A549 (cell line): Measurements from ENCODE around the gene ENGASE. TPM values are rescaled to one million over a fixed set of nuclear protein-coding genes. Genes with fewer than 3 reads are reported as not detected.

Source experiments
- ATAC-seq, 2 experiments: fragments of 200-7000 bp in 1 of 2; fragments of >200 bp in 1 of 2; cut with Nextera tagmentation in 1 of 2; cut with Tn5 transposase in 1 of 2; 3 replicates each; pipeline versions ENCODE4 v1.8.0 to v1.9.1; 2018 to 2020; ENCODE audit warnings: mild to moderate bottlenecking in 1 of 2, moderate library complexity in 1 of 2
- CTCF ChIA-PET: fragments of 300-600 bp; sonication (Branson Sonifier 250); formaldehyde crosslinking; extraction: SDS; loops from one replicate; lab custom pipeline; 2021; ENCODE audit warnings: antibody characterized with exemption, inconsistent platforms; lab: Yijun Ruan, JAX
- POLR2A ChIA-PET: fragments of 350-600 bp; formaldehyde crosslinking; extraction: SDS; loops from one replicate; lab custom pipeline; 2021; ENCODE audit warnings: antibody characterized with exemption, inconsistent platforms; lab: Yijun Ruan, JAX
- DNase-seq, 2 experiments: peaks; one replicate each; pipeline versions ENCODE4 v3.0.0 to v3.0.0-alpha.2; 2011 to 2016; ENCODE audit warnings: low read depth in 1 of 2, low spot score in 1 of 2
- FAIRE-seq: peaks from 2 replicates; lab custom pipeline; 2011; peaks lifted over from hg19 to GRCh38; lab: Jason Lieb, UNC
- H3K27ac ChIP-seq, 2 experiments: fragments of >200 bp; sonication (Bioruptor Twin); formaldehyde crosslinking; 3 replicates each; pipeline ENCODE4 v1.5.1; 2016 to 2017
- H3K4me1 ChIP-seq: fragments of >200 bp; sonication (Bioruptor Twin); formaldehyde crosslinking; 3 replicates; pipeline ENCODE4 v1.6.1; 2016
- H3K4me2 ChIP-seq: fragments of >200 bp; sonication (Bioruptor Twin); formaldehyde crosslinking; 3 replicates; pipeline ENCODE4 v1.6.1; 2016
- H3K4me3 ChIP-seq: fragments of >200 bp; sonication (Bioruptor Twin); formaldehyde crosslinking; 3 replicates; pipeline ENCODE4 v1.5.1; 2016
- H3K9me3 ChIP-seq: fragments of >200 bp; sonication (Bioruptor Twin); formaldehyde crosslinking; 3 replicates; pipeline ENCODE4 v1.6.1; 2016
- ATOH8 ChIP-seq: fragments of 250-450 bp; sonication (Bioruptor Pico); IDR thresholded peaks from 2 replicates; pipeline ENCODE4 v1.5.0; 2020; ENCODE audit warnings: low read depth, mild to moderate bottlenecking, moderate library complexity
- BHLHE40 ChIP-seq: IDR thresholded peaks from 2 replicates; pipeline ENCODE4 v1.6.1; 2012; ENCODE audit warnings: low read depth, low read length, inconsistent platforms
- CBX2 ChIP-seq: fragments of 200-600 bp; sonication (generic); IDR thresholded peaks from 2 replicates; pipeline ENCODE4 v1.6.1; 2016; ENCODE audit warnings: low read depth, mild to moderate bottlenecking, borderline replicate concordance
- JUNB ChIP-seq: fragments of >200 bp; sonication (Bioruptor Twin); formaldehyde crosslinking; IDR thresholded peaks from 2 replicates; pipeline ENCODE4 v1.6.1; 2016
- KDM5A ChIP-seq: fragments of 200-600 bp; sonication (generic); IDR thresholded peaks from 2 replicates; pipeline ENCODE4 v1.6.1; 2016; ENCODE audit warnings: antibody characterized with exemption, mild to moderate bottlenecking
- MYC ChIP-seq: IDR thresholded peaks from 2 replicates; pipeline ENCODE4 v1.6.1; 2012; ENCODE audit warnings: mild to moderate bottlenecking, inconsistent platforms, low read length, improper control_type of control experiment, borderline replicate concordance
- NFE2L2 ChIP-seq: fragments of 150-350 bp; conservative IDR thresholded peaks from 2 replicates; pipeline ENCODE4 v1.6.1; 2014; ENCODE audit warnings: low read length
- POLR2AphosphoS2 ChIP-seq: conservative IDR thresholded peaks from 2 replicates; pipeline ENCODE4 v1.6.1; 2012; ENCODE audit warnings: low read length, improper control_type of control experiment, inconsistent platforms
- REST ChIP-seq: fragments of 200-600 bp; sonication (generic); IDR thresholded peaks from 2 replicates; pipeline ENCODE4 v1.6.1; 2016; ENCODE audit warnings: antibody characterized with exemption, mild to moderate bottlenecking, moderate library complexity
- TFCP2L1 ChIP-seq: fragments of 250-450 bp; sonication (Bioruptor Pico); IDR thresholded peaks from 2 replicates; pipeline ENCODE4 v1.5.0; 2021; ENCODE audit warnings: mild to moderate bottlenecking
- ZSCAN20 ChIP-seq: fragments of 250-450 bp; sonication (Bioruptor Pico); IDR thresholded peaks from 2 replicates; pipeline ENCODE4 v1.8.0; 2022; ENCODE audit warnings: mild to moderate bottlenecking, moderate library complexity
- WGBS: methylation state at CpG from one replicate; pipeline ENCODE4 v1.1.6; 2017; ENCODE audit errors: missing lambda C conversion rate; 5-methylcytosine and 5-hydroxymethylcytosine counted together
- polyA plus RNA-seq, 4 experiments: library from polyadenylated mRNA; depleted of rRNA in 3 of 4; stranded (reverse); fragments of >200 nt; fragmentation: RNase III in 1 of 4; extraction: RNeasy Plus Mini Kit Qiagen cat#74134 plus additional on column Dnase treatment in 1 of 4; gene quantifications; 2 replicates in 3 of 4; 3 replicates in 1 of 4; pipeline ENCODE4 v1.2.3, GENCODE V29; 2011 to 2017

ENGASE gene
- polyA plus RNA-seq, 2 of the 4 experiments (the other 2 are of a cell fraction): 13.4 to 41.7 TPM

- no peak for TF ChIP-seq REST
- no peak for TF ChIP-seq NFE2L2
- no peak for TF ChIP-seq CBX2
- TF ChIP-seq ATOH8 (CRISPR knock-in tag): no peak
- no peak for TF ChIP-seq ZSCAN20 (CRISPR knock-in tag)
- peak; percentile 57; the same call in 1 of the 2 replicates for TF ChIP-seq MYC
- TF ChIP-seq POLR2AphosphoS2: no peak
These were observed 48.0 kb upstream of the ENGASE start (continued) for GRCh38 chr17:79026376-79027273.

- no peak for FAIRE-seq
- Histone ChIP-seq H3K4me1 (peaks cover 51% of the 10 kb centered on the region), H3K4me3 (peak overlapping the region; percentile 5; the same call in 1 of the 3 replicates), H3K9me3 (no peaks in the 10 kb centered on the region), H3K4me2 (peak overlapping the region; percentile 88), H3K27ac (peak overlapping the region; percentile 78 to 88)
- POLR2A ChIA-PET: interaction anchor here (1.4 to 3.5 kb wide), 5 partner anchors 9 to 93 kb away, joined by 3 to 34 read pairs (median 7); partner anchors contain the start of gene CANT1
- 67% methylated on average over 10 of the region's 10 CpGs for WGBS
- no peak for DNase-seq
- no peak for TF ChIP-seq JUNB
- CTCF ChIA-PET: interaction anchor here (0.5 to 18.2 kb wide), 17 partner anchors 11 to 369 kb away, joined by 3 to 376 read pairs (median 4); partner anchors contain the start of gene CANT1
- ATAC-seq: peak in 1 of 2 experiments; percentile 6; a peak in 3 of 6 replicates
These were observed 47.2 kb upstream of the ENGASE start for GRCh38 chr17:79027274-79027924.

- ATAC-seq (peak in 1 of 2 experiments; percentile 4; a peak in 3 of 6 replicates), DNase-seq (no peak), FAIRE-seq (no peak)
- TF ChIP-seq TFCP2L1 (CRISPR knock-in tag): no peak
- TF ChIP-seq KDM5A: no peak
- no peak for TF ChIP-seq BHLHE40
- Histone ChIP-seq H3K9me3 (no peaks in the 10 kb centered on the region), H3K4me2 (peak overlapping the region; percentile 88), H3K4me3 (no peak overlapping the region), H3K4me1 (peaks cover 51% of the 10 kb centered on the region), H3K27ac (peak overlapping the region; percentile 78 to 88)
- 53% methylated on average over 16 of the region's 16 CpGs for WGBS
- ChIA-PET POLR2A (interaction anchor here (1.0 to 3.5 kb wide), 6 partner anchors 8 to 94 kb away, joined by 3 to 34 read pairs (median 6); partner anchors contain the start of gene CANT1), CTCF (interaction anchor here (0.9 to 18.2 kb wide), 11 partner anchors 11 to 364 kb away, joined by 3 to 376 read pairs (median 19); partner anchors contain the start of gene CANT1)
These were observed 46.6 kb upstream of the ENGASE start for GRCh38 chr17:79027925-79028491.
